DOHH2 (cell line): ENCODE measurements around the gene NUSAP1.

Source experiments
- H3F3A ChIP-seq: fragments of 200-600 bp; sonication (generic), shearing (Covaris generic); 2 replicates; pipeline ENCODE4 v1.6.0; 2016; ENCODE audit warnings: antibody characterized with exemption, mild to moderate bottlenecking; ENCODE audit not compliant: control insufficient read depth, insufficient read depth
- H3K27ac ChIP-seq: fragments of 200-600 bp; sonication (generic); 2 replicates; pipeline ENCODE4 v1.5.1; 2014; ENCODE audit warnings: low read depth, mild to moderate bottlenecking, low read length, moderate library complexity
- H3K27me3 ChIP-seq: fragments of 200-600 bp; sonication (generic); 2 replicates; pipeline ENCODE4 v1.6.1; 2014; ENCODE audit warnings: mild to moderate bottlenecking, low read length, mixed read lengths; ENCODE audit not compliant: control insufficient read depth
- H3K36me3 ChIP-seq: fragments of 200-600 bp; sonication (generic); 2 replicates; pipeline ENCODE4 v1.6.1; 2014; ENCODE audit warnings: mild to moderate bottlenecking, low read length, moderate library complexity, mixed read lengths; ENCODE audit not compliant: control insufficient read depth
- H3K4me1 ChIP-seq: fragments of 200-600 bp; sonication (generic); 2 replicates; pipeline ENCODE4 v1.6.1; 2014; ENCODE audit warnings: mild to moderate bottlenecking, low read length, mixed read lengths; ENCODE audit not compliant: control insufficient read depth
- H3K4me2 ChIP-seq: fragments of 200-600 bp; sonication (generic); 2 replicates; pipeline ENCODE4 v1.6.0; 2014; ENCODE audit warnings: mild to moderate bottlenecking, low read length, moderate library complexity
- H3K4me3 ChIP-seq: fragments of 200-600 bp; sonication (generic); 2 replicates; pipeline ENCODE4 v1.5.1; 2014; ENCODE audit warnings: mild to moderate bottlenecking, low read length, mixed read lengths
- H3K79me2 ChIP-seq: fragments of 200-600 bp; sonication (generic); 2 replicates; pipeline ENCODE4 v1.6.1; 2014; ENCODE audit warnings: mild to moderate bottlenecking, low read length, mixed read lengths; ENCODE audit not compliant: control insufficient read depth
- H3K9me2 ChIP-seq: fragments of 200-600 bp; sonication (generic); replicated peaks from 2 replicates; pipeline ENCODE4 v1.6.1; 2014; ENCODE audit warnings: mild to moderate bottlenecking, low read length, mixed read lengths; ENCODE audit not compliant: control insufficient read depth
- H3K9me3 ChIP-seq: fragments of 200-600 bp; sonication (generic); 2 replicates; pipeline ENCODE4 v1.6.1; 2014; ENCODE audit warnings: antibody characterized with exemption, low read length, mixed read lengths; ENCODE audit not compliant: control insufficient read depth, insufficient read depth
- H4K20me1 ChIP-seq: fragments of 200-600 bp; sonication (generic); 2 replicates; pipeline ENCODE4 v1.6.0; 2014; ENCODE audit warnings: low read depth, mild to moderate bottlenecking, antibody characterized with exemption, low read length, moderate library complexity; ENCODE audit not compliant: control insufficient read depth, insufficient read depth
- EZH2phosphoT487 ChIP-seq: fragments of 200-600 bp; sonication (generic); IDR thresholded peaks from 2 replicates; pipeline ENCODE4 v1.6.1; 2017; ENCODE audit warnings: borderline replicate concordance, mild to moderate bottlenecking, antibody characterized with exemption, low read length, moderate library complexity, mixed read lengths
- TF ChIP-seq, protein P1 (sequence below): fragments of 200-600 bp; sonication (generic); IDR thresholded peaks from one replicate; pipeline ENCODE4 v1.5.1; 2014; ENCODE audit warnings: antibody characterized with exemption, mild to moderate bottlenecking, low read depth, low read length; ENCODE audit not compliant: poor library complexity, severe bottlenecking

The NUSAP1 gene

DNA sequence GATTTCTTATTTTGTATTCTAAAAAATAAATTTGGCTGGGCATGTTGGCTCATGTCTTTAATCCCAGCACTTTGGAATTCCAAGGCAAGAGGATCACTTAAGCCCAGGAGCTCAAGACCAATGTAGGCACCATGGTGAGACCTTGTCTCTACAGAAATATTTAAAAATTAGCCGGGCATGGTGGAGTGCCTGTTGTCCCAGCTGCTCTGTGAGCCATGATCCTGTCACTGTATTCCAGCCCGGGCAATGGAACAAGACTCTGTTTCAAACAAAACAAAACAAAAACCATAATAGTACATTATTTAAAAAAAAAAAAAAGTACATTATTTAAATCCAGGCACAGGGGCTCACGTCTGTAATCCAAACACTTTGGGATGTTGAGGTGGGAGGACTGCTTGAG is 78.8 kb downstream of the NUSAP1 start:
- Histone ChIP-seq H4K20me1 (no peaks in the 10 kb centered on the region), H3K27ac (no peak overlapping the region), H3K27me3 (no peaks in the 10 kb centered on the region), H3K36me3 (peaks cover 1% of the 10 kb centered on the region), H3F3A (peaks cover 4% of the 10 kb centered on the region), H3K4me3 (no peak overlapping the region), H3K9me3 (no peaks in the 10 kb centered on the region), H3K4me2 (no peak overlapping the region), H3K4me1 (peaks cover 9% of the 10 kb centered on the region), H3K79me2 (peaks cover 14% of the 10 kb centered on the region), H3K9me2 (no peaks in the 10 kb centered on the region)
- TF ChIP-seq, protein P1, sequence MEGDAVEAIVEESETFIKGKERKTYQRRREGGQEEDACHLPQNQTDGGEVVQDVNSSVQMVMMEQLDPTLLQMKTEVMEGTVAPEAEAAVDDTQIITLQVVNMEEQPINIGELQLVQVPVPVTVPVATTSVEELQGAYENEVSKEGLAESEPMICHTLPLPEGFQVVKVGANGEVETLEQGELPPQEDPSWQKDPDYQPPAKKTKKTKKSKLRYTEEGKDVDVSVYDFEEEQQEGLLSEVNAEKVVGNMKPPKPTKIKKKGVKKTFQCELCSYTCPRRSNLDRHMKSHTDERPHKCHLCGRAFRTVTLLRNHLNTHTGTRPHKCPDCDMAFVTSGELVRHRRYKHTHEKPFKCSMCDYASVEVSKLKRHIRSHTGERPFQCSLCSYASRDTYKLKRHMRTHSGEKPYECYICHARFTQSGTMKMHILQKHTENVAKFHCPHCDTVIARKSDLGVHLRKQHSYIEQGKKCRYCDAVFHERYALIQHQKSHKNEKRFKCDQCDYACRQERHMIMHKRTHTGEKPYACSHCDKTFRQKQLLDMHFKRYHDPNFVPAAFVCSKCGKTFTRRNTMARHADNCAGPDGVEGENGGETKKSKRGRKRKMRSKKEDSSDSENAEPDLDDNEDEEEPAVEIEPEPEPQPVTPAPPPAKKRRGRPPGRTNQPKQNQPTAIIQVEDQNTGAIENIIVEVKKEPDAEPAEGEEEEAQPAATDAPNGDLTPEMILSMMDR = no peak
- TF ChIP-seq EZH2phosphoT487 = no peak

GRCh38 chr15:41416128-41416741 is 83.6 kb downstream of the NUSAP1 start:
- Histone ChIP-seq H3K9me2 (no peaks in the 10 kb centered on the region), H3K79me2 (peaks cover 59% of the 10 kb centered on the region), H3K9me3 (no peaks in the 10 kb centered on the region), H3F3A (peaks cover 4% of the 10 kb centered on the region), H3K27ac (no peak overlapping the region), H3K4me1 (peaks cover 26% of the 10 kb centered on the region), H3K36me3 (peaks cover 4% of the 10 kb centered on the region), H3K4me2 (peak overlapping the region; percentile 96), H4K20me1 (peaks cover 8% of the 10 kb centered on the region; the same call in 1 of the 2 replicates), H3K27me3 (no peaks in the 10 kb centered on the region), H3K4me3 (peak overlapping the region; percentile 100)
- TF ChIP-seq, protein P1 = no peak
- no peak for TF ChIP-seq EZH2phosphoT487

- peaks cover 65% of the 10 kb centered on the region for H3K79me2 ChIP-seq
- peaks cover 4% of the 10 kb centered on the region for H3K36me3 ChIP-seq
- H3K4me1 ChIP-seq = peaks cover 26% of the 10 kb centered on the region
- no peaks in the 10 kb centered on the region for H3K27me3 ChIP-seq
- H3F3A ChIP-seq = peaks cover 4% of the 10 kb centered on the region
- no peak for TF ChIP-seq EZH2phosphoT487
- H3K27ac ChIP-seq = no peak within 1 kb of the TSS
- H3K9me2 ChIP-seq = no peaks in the 10 kb centered on the region
- H4K20me1 ChIP-seq = peaks cover 8% of the 10 kb centered on the region; the same call in 1 of the 2 replicates
- H3K4me3 ChIP-seq = peak within 1 kb of the TSS; percentile 100
- H3K4me2 ChIP-seq = peak within 1 kb of the TSS; percentile 96
- H3K9me3 ChIP-seq = no peaks in the 10 kb centered on the region
These were observed 84.2 kb downstream of the NUSAP1 start, which contains the start of gene RTF1 for GRCh38 chr15:41416742-41417417. TSS of gene RTF1 (plus strand) at chr15:41417095. CDS start at chr15:41417116, 21 bp downstream.
